ENCODE data around the gene RFLNA.

Gene RFLNA

DNA sequence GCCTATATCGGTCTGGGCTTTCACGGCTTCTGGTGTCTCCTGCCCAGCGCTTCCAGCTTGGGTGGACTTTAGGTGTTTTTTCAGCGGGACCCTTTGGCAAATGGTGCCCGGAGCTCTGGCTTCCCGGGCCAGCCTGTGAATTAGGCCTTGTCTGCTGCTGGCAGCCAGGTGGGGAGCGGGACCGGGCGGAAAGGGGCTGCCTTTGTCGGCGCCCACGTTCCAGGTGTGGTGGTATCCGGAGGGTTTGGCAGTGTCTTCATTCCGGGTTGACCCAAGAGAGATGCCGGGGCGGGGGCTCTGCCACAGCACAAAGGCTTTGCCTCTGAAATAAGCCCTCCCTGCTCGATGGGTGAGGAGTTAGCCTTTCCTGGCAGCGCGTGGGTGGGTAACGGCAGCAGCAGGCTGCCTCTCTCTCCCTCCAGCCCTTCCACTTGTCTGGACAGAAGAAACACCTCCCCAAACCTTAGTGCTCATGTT is 9.5 kb downstream of the RFLNA start:
- DNase-seq: no peak

DNA sequence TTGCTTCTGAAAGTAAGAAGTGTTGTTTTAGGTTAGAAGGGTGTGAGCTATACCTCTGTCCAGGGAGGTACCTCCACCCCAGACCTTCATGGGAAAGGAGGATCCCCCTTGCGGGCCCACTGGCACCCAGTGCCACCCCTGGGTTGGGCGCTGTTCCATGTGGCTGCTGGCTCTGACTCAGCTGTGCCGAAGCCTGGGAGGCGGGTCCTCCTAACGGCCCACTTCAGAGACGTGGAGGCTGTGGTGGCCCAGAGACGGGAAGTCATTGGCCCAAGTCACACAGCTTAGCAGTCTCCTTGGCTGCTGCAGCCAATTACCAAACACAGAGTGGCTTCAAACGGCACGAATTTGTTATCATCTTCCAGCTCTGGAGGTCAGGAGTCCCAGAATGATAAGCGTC is 10.2 kb downstream of the RFLNA start:
- DNase-seq: no peak

DNA sequence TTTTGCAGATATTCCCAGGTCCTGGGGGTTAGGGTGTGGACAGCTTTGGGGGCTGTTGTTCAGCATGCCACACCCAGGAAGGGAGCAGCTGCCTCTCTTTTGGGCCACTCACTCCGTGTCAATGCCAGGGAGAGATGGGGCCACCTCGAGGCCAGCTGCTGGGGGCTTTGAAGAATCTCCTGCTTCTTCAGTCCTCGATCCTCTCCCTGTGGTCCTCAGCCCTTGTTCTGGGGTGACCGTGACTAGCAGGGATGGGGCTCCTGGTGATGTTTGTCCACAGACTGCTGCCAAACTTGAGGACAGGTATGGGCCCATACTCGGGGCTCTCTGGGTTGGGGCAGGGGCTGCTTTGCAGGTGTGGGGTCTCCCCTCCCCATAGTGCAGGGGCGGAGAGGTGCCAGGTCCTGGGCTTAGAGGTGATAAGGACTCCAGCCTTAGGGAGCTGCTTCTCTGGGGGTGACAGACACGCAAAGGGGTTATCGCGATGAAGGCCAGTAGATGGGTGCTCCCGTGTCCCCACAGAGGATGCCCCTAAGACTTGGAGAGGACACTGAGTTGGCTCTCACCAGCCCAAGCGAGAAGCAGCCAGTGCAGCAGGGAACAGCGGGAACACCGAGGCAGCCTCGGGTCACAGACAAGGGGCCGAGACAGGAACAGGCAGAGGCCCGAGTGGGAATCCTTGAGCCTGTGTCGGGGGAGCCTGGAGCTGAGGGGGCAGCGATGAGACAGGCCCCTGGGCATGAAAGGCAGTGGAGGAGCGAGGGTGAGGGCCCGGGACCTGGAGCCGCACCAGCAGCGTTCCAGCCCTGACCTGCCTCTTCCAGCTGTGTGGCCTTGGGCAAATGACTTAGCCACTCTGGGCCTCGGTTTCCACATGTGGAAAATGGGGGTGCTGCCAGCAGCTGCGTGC is 11.1 kb downstream of the RFLNA start:
- DNase-seq: no peak

DNA sequence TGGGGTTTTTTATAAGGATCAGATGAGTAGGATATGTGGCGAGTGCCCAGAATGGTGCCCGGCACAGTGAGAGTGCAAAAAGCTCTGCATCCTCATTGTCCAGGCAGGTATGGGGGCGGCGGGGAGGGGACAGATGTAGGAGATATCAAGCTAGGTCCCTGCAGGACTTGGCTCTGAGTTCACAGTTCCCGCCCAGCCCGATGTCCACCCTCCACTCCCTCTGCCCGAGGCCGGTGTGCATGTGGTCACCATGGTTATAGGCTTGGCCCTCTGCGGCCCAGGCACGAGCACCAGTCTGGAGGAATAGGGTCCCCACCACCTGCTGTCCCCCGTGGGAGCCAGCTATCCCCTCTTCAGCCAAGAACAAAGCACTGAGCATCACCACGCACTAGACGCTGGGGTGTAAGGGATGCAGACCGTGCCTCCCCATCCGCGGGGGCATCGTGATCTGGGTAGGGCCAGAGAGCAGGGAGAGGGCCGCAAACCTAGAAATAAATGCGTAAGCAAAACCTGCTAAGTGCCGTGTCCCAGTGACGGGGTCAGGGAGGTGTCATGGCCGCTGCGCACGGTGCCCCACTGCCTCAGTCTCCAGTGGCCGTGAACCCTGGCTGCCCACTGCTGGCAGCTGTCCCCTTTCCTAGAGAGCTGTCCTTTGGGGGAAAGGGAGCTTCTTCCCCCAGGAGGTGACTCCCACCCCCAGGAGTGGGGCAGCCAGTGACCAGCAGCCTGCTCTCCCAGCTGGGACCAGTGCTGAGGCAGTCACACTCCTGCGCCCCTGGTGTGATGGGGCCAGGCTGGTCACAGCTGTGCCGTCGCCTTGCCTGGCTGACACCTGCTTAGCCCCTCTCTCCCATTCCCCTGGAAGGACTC is 12.0 kb downstream of the RFLNA start:
- DNase-seq: no peak

DNA sequence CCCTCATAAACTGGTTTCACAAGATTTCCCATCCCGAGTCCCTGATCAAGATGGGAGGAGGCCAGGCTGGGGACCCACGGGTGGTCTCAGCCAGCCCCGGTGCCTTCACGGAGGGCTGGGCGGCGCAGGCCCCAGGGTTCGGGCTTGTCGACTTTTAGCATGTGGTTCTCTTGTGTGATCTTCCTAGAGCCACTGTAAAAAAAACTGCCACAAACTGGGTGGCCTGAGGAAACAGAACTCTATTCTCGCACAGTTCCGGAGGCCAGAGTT is 12.6 kb downstream of the RFLNA start:
- no peak for DNase-seq

DNA sequence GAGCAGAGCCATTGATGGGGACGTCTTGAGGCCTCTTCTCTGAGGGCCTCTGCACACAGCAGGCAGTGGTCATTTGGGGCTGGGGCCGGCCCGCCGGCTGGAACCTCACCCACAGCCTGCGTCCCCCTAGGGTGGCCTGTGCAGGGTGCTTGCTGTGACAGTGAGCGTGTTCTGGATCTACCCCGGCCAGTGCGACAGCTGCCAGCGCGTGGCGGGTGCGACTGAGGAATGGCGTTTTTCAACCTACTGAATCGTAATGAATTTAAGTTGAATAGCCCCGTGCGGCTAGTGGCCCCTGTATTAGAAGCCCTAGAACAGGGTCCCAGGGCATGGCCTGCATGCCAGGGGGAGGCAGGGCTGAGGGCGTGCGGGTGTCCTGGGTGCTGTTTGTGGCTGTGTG is 13.8 kb downstream of the RFLNA start:
- no peak for DNase-seq

DNA sequence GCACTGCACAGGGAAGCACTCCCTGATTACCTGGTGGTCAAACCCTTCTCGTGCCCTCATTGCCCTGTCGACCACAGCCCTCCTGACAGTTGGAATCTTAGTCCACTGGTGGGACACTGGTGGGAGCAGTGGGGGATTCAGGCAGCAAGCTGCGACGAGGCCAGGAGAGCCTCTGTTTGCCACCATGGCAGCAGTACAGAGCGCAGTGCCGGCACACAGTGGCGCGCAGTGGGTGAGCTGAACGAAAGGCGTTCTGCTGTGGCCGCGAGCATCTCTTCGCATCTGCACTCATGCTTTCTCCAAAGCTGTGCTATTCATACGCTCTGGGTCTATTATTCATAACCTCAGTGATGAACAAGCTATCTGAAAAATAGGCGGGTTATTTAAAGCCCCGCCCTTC is 14.3 kb downstream of the RFLNA start:
- no peak for DNase-seq

DNA sequence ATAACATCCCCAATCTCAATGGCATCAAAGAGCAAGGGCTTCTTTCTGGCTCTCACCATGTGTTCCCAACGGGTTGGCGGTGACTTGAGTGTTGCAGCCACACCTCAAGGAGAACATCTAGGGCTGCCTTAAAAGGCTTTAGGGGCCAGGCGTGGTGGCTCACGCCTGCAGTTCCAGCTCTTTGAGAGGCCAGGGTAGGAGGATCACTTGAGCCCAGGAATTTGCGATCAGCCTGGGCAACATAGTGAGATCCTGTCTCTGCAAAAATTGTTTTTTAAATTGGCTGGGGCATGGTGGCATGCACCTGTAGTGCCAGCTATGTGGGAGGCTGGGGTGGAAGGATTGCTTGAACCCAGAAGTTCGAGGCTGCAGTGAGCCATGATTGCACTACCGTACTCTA is 14.9 kb downstream of the RFLNA start:
- DNase-seq: no peak

DNA sequence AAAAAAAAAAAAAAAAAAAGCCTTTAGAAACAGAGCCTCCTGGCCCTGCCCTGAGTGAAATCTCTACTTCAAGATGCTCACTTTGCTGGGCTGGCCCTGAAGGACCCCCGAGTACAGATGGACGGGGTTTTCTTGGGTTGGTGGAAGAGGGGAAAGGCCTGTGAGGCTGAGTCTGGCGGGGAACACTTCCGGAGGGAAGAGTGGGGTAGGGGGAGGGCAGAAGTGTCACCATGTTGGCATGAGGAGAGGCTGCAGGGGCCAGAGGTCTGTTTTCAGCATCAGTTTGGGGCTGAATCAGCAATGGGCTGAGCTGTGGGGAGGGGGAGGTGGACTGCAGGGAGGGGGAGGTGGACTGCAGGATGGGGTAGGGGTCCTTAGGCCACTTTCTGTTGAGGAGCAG is 15.3 kb downstream of the RFLNA start:
- no peak for DNase-seq

DNA sequence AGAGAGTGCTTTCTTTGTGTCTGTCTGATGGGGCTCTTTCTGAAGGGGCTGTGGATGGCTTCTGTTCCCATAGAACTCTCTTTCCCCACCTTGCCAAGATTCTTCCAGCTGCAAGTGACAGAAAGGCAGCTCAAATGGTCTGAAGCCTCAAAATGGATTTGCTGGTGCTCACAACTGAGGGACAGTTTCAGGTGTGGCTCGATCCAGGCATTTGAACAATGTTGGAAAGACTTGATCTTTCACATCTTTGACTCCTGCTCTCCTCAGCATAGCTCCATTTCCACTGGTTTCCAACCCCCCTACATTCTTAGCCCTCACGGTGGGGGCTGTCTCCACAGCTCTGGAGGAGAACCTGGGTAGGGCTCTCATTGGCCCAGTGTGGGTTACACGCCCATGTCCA is 15.9 kb downstream of the RFLNA start:
- DNase-seq: no peak

DNA sequence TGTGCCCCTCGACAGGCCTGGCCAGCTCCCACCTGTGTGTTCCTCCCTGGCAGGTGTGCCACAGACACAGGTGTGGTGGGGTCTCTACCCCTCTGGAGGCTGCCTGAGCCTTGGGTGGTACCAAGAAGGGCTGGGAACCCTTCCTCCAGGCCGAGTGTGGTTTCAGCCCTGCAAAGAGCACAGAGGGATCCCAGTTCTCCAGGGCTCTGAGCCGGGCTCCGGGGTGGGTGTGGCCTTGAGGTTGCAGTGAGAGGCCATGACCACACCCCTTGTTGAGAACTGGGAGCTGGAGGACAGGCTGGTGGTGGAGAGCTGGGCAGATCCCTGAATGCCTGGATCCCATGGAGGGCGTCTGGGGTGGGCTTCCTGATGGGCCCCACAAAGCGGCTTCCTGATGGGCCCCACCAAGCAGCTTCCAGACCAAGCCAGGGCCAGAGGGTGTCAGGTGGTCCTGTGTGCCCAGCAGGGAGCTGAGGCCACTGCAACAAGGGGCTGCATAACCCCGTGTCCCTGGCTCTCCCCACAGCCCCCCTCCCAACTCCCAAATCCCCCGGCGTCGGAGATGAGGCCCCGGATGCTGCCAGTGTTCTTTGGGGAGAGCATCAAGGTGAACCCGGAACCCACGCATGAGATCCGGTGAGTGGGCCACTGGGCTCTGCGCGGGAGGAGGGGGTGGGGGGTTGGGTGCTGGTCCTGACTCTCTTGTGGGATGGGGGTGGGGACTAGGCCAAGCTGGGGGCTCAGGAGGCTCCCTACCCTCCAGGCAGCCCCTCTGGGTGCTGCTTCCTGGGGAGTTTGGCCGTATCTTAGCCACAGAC is 16.6 kb downstream of the RFLNA start:
- no peak for DNase-seq

DNA sequence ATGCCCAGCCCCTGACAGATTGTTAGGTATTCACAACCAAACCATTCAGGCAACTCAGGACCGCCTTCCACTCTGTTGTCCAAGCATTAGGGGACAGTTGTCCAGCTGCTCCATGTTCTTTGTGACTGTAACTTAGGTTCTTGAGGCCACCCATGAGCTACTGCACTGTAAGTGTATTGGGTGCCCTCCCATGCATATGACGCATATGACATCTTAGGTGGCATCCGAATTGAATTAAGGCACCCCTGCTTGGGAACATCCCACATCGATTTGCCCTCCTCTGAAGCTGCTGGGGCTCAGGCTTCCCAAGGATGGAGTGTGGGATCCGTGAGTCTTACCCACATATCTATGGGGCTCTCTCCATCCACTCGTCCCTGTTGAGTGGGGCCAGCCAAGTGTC is 17.7 kb downstream of the RFLNA start:
- no peak for DNase-seq

DNA sequence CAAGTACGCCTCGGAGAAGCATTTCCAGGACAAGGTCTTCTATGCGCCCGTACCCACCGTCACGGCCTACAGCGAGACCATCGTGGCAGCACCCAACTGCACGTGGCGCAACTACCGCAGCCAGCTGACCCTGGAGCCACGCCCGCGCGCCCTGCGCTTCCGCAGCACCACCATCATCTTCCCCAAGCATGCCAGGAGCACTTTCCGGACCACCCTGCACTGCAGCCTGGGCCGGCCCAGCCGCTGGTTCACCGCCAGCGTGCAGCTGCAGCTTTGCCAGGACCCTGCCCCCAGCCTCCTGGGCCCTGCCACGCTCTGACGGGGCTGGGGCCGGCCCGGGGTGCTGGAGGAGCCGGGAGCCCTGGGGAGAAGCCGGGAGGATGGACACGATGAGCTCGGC is 19.3 kb downstream of the RFLNA start:
- DNase-seq: no peak

DNA sequence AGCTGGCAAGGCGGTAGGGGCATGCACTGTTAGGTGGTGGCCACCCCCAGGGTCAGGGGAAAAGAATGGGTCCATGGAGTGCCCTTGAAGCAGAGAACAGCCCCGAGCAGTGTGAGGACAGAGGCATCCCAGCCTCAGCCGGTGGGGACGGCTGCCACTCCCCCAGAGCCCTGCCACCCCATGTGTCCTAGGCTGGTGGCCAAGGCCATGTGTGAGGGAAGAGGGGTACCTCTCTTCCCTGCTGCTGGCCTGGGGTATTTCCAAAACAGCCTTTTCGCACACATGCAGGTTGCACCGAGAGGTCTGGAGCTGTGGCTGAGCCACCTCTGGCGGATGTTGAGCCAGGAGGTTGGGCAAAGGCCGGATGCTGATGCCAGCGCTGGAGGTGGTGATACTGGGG is 19.9 kb downstream of the RFLNA start:
- no peak for DNase-seq

DNA sequence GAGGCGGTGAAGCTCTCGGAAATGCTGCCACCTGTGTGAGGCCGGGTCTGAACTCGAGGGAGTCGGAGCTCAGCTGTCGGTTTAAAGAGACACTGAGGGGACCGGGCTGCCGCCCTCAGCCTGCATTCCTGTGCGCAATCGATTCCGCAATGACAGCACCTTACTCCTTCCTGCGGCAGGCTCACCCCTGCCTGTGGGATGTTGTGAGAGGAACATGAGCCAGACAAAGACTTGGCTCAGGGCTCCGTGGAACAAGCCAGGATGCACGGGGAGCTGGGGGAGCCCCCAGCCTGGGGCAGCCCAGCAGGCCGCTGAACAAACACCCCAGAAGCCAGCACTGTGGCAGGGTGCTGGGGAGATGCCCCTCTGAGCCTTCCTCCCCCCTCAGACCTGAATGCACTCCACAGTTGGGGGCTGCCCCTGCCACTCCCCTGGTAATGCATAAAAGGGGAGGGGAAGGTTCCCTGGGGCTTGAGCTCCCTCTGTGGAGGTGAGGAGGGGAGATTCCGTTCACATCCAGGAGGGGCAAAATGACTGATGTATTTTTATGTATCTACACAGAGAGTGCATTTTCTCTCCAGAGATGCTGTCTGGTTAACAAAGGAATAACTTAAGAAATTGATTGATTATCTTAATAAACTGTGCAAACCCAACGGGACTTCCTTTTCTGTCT is 20.6 kb downstream of the RFLNA start:
- no peak for DNase-seq

DNA sequence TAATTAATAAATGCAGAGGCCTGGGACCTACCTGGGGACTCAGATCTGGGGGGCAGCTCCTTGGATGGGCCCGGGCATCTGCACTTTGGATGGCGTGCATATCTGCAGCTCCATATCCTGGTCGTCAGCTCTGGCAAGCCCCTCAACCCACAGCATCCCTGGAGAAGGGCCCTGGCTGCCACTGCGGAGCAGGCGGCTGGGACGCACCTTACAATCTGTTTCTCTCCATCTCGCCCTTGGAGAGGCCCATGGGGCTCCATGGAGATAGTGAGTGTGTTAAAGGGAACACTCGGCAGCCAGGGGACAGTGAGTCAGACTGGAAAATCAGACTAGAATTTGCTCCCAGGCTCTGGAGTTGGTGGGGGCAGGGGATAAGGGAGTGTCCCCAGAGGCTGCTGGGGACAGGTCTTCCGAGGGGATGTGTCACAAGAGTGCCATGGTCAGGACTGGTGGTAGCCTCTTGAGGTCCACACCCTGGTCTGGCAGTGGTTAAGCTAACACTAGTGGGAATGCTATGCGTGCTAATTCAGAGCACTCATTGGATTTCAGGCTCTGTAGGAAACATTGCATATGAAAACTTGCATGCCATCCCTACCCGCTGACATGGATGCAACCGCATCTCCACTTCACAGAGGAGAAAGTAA is 21.5 kb downstream of the RFLNA start:
- no peak for DNase-seq

DNA sequence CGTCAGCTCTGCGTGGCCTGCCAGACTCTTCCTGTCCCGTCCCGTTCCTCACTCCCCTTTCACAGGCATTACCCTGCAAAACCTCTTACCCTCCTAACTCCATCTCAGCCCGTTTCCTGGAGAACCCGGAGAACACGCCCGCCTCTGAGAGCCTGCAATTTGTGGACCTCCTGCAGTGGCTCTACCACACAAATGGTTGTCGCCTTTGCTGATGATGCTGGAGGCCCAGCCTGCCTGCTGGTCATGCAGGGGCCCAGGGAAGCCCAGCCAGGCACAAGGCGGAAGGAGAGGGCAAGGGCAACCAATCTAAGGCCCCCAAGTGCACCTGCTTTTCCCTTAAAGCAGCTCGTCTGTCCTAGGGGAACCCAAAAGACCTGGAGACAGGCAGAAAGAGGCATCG is 22.5 kb downstream of the RFLNA start:
- DNase-seq: no peak

DNA sequence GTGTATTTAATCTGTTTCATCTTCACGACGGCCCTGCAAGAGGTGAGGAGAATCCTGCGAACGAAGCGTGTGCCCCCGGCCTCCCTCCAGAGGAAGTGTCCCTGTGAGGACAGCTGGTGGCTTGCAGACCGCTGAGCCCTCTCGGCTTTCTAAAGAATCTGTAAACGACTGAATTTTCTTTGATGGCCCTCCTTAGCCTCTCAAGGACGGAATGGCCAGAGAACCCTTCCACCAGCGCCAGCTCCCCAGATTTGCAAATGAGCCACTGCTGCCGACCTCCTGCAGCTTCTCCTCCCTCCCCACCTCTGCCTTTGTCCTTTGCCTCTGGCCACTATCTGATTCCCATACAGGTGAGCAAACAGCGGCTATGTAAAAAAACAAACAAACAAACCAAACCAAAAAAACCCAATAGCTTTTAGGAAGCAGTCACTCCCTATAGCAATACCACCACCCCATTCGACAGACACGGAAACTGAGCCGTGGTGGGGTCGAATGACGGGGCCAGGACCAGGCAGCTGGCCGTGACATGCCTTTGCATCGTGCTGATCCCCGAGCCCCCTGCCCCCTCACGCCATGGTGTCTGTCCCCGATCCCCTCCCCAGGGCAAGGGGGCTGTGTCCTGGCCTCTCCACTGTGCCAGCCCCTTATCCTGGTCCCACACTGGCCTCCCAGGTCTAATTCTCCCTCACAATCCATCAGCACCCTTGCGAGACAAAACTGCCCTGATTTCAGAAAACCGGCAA is 23.6 kb downstream of the RFLNA start:
- no peak for DNase-seq

DNA sequence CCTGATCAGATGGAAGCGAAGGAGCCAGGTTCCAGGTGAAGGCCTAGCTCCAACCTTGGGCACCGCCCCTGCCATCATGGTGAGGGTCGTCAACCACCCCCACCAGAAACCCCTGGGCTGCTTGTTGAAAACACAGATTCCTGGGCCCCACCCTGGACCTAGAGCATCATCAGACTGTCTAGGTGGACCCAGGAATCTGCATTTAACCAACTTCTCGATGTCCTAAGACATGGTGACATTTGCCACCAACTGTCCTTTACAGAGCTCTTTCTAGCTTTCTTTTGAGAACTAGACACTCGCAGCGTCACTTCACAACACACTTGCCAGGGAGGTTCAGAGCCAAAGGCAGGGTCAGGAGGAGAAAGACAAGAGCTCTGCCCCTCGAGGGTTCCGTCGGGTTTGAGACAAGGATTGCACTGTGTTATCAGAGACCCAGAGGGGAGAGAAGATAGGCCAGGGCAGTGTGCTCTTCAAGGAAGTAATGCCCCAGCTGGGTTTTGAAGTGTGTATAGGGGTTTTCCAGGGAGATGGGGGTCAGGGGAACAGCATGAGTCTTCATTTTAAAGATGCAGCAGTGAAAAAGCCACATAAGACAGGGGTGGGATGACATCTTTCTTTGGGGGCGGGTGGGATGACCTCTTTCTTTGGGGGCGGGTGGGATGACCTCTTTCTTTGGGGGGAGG is 24.6 kb downstream of the RFLNA start:
- no peak for DNase-seq

DNA sequence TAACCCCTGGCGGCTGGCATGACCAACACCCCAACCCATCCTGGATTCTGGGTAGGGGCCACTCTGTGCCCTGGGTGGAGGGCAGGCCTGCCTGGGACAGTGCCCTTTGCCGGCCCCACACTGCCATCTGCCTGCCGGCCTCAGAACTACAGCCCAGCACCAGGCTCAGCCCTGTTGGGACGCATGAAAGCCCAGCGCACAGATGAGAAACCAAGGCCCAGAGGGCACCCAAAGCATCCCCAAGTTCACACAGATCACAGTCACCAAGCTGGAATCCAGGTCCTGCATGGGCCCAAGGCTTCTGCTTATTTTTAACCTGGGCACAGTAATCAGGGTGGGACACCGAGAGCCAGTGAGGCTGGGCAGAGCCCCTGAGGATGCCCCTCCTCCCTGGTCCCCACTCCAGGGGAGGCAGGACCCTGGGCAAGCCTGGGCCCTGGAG is 26.2 kb downstream of the RFLNA start:
- no peak for DNase-seq
